Activated CD8-positive, alpha-beta memory T cell treated with anti-CD3 and anti-CD28 coated beads, Interleukin-2, amount 50 U/mL, for 1 hour (primary cell): ENCODE measurements around the gene TSC22D4.
"Not testable (repeated sequence)": the region's sequence is repeated elsewhere in the genome, so short reads cannot be mapped to it uniquely, and the experiment has no call there.

ENCODE experiments used
- DNase-seq: peaks from one replicate; pipeline ENCODE4 v3.0.0-alpha.2; 2020; ENCODE audit errors: extremely low read depth

TSC22D4 gene

GRCh38 chr7:100478958-100479660 is at the start of gene TSC22D4:
Gene TSC22D4 (minus strand): TSS chr7:100479214. CDS start chr7:100478038, 1,176 bp downstream.
- DNase-seq, result peak; percentile 71

- DNase-seq, result not testable (repeated sequence)
These were observed 49.3 kb upstream of the TSC22D4 start for GRCh38 chr7:100528108-100528866.

DNA sequence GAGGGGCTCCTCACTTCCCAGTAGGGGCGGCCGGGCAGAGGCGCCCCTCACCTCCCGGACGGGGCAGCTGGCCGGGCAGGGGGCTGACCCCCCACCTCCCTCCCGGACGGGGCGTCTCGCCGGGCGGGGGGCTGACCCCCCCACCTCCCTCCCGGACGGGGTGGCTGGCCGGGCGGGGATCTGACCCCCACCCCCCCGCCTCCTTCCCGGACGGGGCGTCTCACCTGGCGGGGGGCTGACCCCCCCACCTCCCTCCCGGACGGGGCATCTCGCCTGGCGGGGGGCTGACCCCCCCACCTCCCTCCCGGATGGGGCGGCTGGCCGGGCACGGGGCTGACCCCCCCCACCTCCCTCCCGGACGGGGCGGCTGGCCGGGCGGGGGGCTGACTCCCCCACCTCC is 44.2 kb upstream of the TSC22D4 start:
- not testable (repeated sequence) for DNase-seq

DNA sequence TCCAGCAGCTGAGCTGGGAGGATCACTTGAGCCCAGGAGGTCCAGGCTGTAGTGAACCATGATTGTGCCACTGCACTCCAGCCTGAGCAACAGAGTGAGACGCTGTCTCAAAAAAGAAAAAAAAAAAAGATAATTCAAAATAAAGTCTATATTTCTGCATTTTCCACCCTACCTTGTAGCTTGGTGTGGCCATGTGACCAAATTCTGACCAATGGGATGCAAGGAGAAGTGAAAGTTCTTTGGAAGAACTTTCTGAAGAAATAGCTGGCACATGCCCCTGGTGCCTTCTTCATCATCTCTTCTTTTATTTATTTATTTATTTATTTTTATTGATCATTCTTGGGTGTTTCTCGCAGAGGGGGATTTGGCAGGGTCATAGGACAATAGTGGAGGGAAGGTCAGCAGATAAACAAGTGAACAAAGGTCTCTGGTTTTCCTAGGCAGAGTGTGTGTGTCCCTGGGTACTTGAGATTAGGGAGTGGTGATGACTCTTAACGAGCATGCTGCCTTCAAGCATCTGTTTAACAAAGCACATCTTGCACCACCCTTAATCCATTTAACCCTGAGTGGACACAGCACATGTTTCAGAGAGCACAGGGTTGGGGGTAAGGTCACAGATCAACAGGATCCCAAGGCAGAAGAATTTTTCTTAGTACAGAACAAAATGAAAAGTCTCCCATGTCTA is 43.0 kb upstream of the TSC22D4 start:
- not testable (repeated sequence) for DNase-seq

DNA sequence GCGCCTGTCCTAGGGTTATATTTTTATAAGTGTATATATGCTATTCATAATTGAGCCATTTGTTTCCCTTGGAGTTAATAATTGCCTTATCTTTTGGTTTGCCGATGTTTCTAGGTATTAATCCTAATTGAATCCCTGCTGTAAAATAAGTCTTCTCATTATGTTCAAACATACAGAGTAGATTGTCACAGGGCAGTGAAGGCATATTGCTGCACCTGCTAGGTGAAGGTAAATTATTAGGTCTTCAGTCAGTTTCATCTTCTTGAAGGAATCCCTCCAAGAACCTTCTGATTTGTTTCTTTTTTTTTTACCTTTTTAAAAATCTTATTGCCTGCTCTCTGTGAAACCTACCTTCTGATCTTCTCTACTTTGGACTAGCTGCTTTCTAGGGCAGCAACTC is 42.1 kb upstream of the TSC22D4 start:
- DNase-seq, result no peak

DNA sequence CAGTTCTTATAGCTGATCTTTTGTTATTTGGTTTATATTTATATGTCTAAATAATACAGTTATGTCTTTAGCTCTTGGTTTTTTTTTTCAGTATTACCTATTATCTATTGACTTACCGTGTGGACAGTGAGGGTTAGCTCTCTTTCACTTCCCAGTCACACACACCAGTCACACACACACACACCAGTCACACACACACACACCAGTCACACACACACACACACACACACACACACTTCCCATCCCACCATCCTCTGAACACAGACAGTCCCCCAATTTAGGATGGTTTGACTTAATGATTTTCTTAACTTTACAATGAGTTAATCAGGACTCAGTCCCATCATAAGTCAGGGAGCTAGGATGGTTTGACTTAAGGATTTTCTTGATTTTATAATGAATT is 41.1 kb upstream of the TSC22D4 start:
- no peak for DNase-seq

- no peak for DNase-seq
These were observed 40.6 kb upstream of the TSC22D4 start for GRCh38 chr7:100519580-100519979.

DNA sequence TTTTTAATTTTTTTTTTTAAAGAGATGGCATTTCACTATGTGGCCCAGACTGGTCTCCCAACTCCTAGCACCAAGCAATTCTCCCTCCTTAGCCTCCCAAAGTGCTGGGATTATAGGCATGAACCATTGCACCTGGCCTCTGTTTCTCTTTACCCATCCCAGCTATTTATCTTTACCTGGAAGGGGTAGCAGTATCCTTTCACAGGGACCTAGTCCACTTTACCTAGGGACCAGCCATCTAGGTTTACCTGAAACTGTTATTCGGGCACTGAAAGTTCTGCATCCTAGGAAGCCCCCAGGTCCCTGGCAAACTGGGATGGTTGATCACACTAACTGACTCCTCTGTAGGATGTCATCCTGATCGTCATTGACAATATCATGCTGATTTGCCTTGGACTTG is 38.3 kb upstream of the TSC22D4 start:
- DNase-seq, result no peak

- peak; percentile 8 for DNase-seq
These were observed 37.3 kb upstream of the TSC22D4 start for GRCh38 chr7:100516135-100516812.

DNA sequence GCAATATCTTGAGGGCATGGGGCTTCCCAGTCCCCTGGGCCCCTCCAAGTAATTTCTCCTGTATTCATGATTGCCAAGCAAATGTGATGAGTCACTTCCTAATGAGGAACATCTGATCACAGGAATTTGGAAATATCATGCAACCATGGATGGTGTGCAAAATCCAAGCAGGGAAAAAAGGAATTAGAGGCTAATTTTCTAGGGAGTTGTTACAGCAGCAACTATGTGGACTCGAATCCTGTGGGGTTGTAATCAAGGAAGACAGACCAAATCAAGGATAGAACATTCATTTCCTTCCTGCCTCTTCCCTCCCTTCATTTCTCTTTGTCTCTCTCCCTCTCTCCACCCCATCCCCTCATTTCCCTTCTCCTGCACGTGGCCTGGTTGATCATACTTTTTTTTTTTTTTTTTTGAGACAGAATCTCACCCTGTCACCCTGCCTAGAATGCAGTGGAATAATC is 36.1 kb upstream of the TSC22D4 start:
- DNase-seq, result no peak

- no peak for DNase-seq
These were observed 34.3 kb upstream of the TSC22D4 start for GRCh38 chr7:100513212-100513810.

DNA sequence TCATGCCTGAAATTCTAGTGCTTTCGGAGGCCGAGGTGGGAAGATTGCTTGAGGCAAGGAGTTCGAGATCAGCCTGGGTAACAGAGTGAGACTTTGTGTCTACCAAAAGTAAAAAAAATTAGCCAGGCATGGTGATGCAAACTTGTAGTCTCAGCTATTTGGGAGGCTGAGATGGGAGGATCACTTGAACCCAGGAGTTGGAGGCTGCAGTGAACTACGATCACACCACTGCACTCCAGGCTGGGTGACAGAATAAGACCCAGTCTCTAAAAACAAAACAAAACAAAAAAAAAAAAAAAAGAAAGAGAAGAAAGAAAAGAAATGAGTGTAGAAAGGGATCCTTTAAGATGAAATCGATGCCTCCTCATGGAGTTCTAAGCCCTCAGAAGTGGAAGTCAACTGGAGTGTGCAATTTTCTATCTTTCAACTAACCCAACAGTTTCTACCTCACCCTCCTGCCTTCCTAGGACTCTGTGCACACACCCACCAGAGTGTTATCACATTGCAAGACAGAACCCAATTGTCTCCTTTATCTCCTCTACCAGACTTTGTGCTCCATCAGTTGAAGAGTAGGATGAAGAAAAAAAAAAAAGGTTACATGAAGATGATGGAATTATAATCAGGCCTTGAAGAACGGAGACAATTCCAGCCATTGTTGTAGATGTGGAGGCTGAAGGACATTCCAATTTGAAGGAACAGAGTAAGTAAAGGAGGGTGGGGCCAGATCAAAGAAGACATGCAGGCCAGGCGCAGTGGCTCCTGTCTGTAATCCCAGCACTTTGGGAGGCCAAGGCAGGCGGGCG is 31.6 kb upstream of the TSC22D4 start:
- no peak for DNase-seq

DNA sequence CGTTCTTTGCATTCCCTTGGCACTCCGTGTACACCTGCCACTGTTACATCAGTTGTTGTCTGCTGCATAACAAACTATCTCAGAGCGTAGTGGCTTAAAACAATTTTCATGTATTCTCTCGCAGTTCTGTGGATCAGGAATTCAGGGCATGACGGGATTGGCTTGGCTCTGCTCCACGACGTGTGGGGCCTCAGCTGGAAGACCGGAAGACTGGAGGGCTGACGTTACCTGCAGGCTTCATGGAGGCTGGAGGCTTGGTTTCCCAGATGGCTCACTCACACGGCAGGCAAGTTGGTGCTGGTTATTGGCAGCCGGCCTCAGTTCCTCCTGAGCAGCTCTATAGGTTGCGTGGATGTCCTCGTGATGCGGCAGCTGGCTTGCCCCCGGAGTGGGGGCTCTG is 30.2 kb upstream of the TSC22D4 start:
- no peak for DNase-seq

- DNase-seq, result no peak
These were observed 27.4 kb upstream of the TSC22D4 start for GRCh38 chr7:100506356-100506923.

DNA sequence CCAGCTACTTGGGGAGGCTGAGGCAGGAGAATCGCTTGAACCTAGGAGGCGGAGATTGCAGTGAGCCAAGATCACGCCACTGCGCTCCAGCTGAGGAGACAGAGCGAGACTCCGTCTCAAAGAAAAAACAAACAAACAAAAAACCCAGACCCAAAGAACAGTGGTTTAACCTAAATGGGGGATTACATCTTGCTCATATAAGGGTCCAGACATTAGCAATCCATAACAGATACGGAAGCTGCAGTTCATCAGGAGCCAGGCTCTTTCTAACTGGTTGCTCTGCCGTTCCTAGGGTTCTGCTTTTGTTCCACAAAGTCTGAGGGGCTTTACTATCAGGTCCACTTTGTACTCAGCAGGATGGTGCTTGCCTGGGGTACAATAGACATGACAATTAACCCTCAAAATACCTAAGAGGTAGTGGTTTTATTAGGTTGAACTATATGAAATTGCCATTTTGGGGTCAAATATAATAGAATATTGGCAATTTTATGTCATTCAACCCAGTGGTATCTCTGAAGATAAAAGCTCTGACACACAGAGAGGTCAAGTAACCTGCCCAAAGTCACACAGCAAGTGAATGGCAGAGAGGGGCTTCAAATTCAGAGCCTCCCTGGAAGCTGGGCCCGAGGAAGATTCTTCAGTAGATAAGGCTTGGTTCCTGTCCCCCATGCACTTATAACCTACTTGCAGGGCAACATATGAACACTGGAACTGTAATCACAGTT is 26.0 kb upstream of the TSC22D4 start:
- no peak for DNase-seq

DNA sequence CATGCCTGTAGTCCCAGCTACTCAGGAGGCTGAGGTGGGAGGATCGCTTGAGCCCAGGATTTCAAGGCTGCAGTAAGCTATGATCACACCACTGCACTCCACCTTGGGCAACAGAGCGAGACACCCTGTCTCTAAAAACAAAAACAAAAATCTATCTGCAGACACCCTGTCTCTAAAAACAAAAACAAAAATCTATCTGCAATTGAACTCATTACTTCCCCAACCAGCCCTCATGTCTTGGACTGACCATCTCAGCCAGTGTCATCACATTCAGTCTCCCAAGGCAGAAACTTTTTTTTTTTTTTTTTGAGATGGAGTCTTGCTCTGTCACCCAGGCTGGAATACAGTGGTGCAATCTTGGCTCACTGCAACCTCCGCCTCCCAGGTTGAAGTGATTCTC is 25.0 kb upstream of the TSC22D4 start:
- not testable (repeated sequence) for DNase-seq

DNA sequence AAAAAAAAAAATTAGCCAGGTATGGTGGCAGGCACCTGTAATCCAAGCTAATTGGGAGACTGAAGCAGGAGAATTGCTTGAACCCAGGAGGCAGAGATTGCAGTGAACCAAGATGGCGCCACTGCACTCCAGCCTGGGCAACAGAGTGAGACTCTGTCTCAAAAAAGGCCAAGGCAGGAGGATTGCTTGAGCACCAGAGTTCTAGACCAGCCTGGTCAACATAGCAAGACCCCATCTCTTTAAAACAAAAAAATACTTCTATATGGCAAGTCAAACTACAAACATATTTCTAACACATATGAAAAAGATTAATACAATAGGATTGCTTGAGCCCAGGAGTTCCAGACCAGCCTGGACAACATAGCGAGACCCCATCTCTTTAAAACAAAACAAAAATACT is 21.7 kb upstream of the TSC22D4 start:
- DNase-seq, result not testable (repeated sequence)

DNA sequence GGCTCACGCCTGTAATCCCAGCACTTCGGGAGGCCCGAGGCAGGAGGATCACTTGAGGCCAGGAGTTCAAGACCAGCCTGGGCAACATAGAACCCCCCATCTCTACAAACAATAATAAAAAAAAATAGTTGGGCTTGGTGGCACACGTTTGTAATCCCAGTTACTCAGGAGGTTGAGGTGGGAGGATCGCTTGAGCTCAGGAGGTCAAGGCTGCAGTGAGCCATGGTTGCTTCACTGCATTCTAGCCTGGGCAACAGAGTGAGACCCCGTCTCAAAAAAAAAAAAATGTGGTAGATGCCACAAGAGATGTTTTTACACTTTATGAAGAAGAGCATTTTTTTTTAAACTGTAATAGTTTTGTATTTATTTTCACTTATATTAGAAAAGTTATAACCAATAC is 17.5 kb upstream of the TSC22D4 start:
- DNase-seq, result no peak

GRCh38 chr7:100493476-100494264 is 14.7 kb upstream of the TSC22D4 start:
- DNase-seq, result no peak
